K562 (cell line): ENCODE measurements around the gene NDST3. TPM values are rescaled to one million over a fixed set of nuclear protein-coding genes. Genes with fewer than 3 reads are reported as not detected.

ENCODE experiments used
- ATAC-seq: fragments of 200-7000 bp; cut with Tn5 transposase; 3 replicates; pipeline ENCODE4 v1.9.1; 2020; ENCODE audit warnings: moderate library complexity
- BruUV-seq: library from RNA; stranded (reverse); fragments of 400-500 nt; replicated peaks from 2 replicates; lab custom pipeline; 2021; lab: Mats Ljungman, UMichigan
- CTCF ChIA-PET: fragments of 300-600 bp; formaldehyde crosslinking; extraction: SDS; loops from one replicate; lab custom pipeline; 2021; ENCODE audit warnings: low intra/inter-chr PET ratio; lab: Yijun Ruan, JAX
- POLR2A ChIA-PET: fragments of 300-600, 350-650 bp; sonication (Branson Sonifier 250); formaldehyde crosslinking; extraction: SDS; loops from one replicate; lab custom pipeline; 2021; ENCODE audit warnings: antibody characterized with exemption, inconsistent platforms; lab: Yijun Ruan, JAX
- DNase-seq, 4 experiments: peaks; one replicate each; pipeline versions ENCODE4 v3.0.0 to v3.0.0-alpha.2; 2011 to 2018; ENCODE audit warnings: low spot score in 3 of 4, mixed read lengths in 3 of 4; ENCODE audit errors: extremely low read depth in 1 of 4
- FAIRE-seq: peaks from 2 replicates; lab custom pipeline; 2011; peaks lifted over from hg19 to GRCh38; lab: Jason Lieb, UNC
- H2AFZ ChIP-seq: 2 replicates; pipeline ENCODE4 v1.6.0; 2011; ENCODE audit warnings: low read depth, low read length, control low read depth, inconsistent platforms
- H3K27ac ChIP-seq: fragments of 200-600 bp; 3 replicates; pipeline ENCODE4 v1.8.0; 2011; ENCODE audit warnings: low read depth, mild to moderate bottlenecking, control low read depth, inconsistent platforms, low read length, moderate library complexity, mixed read lengths; ENCODE audit errors: extremely low read depth
- H3K27me3 ChIP-seq, 2 experiments: fragments of 300-600 bp in 1 of 2; 2 replicates in 1 of 2; 3 replicates in 1 of 2; pipeline versions ENCODE4 v1.6.0 to v1.8.0; 2011; ENCODE audit warnings: inconsistent platforms in 2 of 2, low read length in 2 of 2, mild to moderate bottlenecking in 1 of 2, mixed read lengths in 1 of 2, moderate library complexity in 1 of 2; ENCODE audit not compliant: control insufficient read depth in 2 of 2, insufficient read depth in 2 of 2
- H3K36me3 ChIP-seq: fragments of 300-600 bp; 3 replicates; pipeline ENCODE4 v1.8.0; 2011; ENCODE audit warnings: mild to moderate bottlenecking, low read length, inconsistent platforms; ENCODE audit not compliant: control insufficient read depth, insufficient read depth
- H3K4me1 ChIP-seq, 2 experiments: fragments of 200-600 bp in 1 of 2; replicated peaks in 1 of 2; 2 replicates in 1 of 2; 3 replicates in 1 of 2; pipeline versions ENCODE4 v1.5.1 to v1.8.0; 2011; ENCODE audit warnings: inconsistent platforms in 2 of 2, low read length in 2 of 2, mild to moderate bottlenecking in 1 of 2, mixed read lengths in 1 of 2, moderate library complexity in 1 of 2; ENCODE audit not compliant: control insufficient read depth in 2 of 2, insufficient read depth in 2 of 2
- H3K4me2 ChIP-seq: 2 replicates; pipeline ENCODE4 v1.6.1; 2011; ENCODE audit warnings: low read length, control low read depth, inconsistent platforms, mixed read lengths; ENCODE audit not compliant: insufficient read depth
- H3K4me3 ChIP-seq: fragments of 200-600 bp; sonication (generic), shearing (Covaris generic); 2 replicates; pipeline ENCODE4 v1.5.1; 2016; ENCODE audit warnings: control low read depth, inconsistent platforms
- H3K79me2 ChIP-seq: fragments of 200-600 bp; 3 replicates; pipeline ENCODE4 v1.8.0; 2011; ENCODE audit warnings: low read length, inconsistent platforms; ENCODE audit not compliant: control insufficient read depth, insufficient read depth
- H3K9ac ChIP-seq, 2 experiments: 2 replicates each; pipeline versions ENCODE4 v1.6.0 to v1.6.1; 2011; ENCODE audit warnings: low read depth in 2 of 2, low read length in 2 of 2, control low read depth in 1 of 2, inconsistent platforms in 1 of 2, mild to moderate bottlenecking in 1 of 2, mixed read lengths in 1 of 2; ENCODE audit not compliant: insufficient read depth in 1 of 2
- H3K9me1 ChIP-seq: one replicate; pipeline ENCODE4 v1.6.0; 2011; ENCODE audit warnings: inconsistent platforms, mild to moderate bottlenecking, low read length, moderate library complexity; ENCODE audit not compliant: control insufficient read depth, insufficient read depth
- H3K9me3 ChIP-seq: replicated peaks from 2 replicates; pipeline ENCODE4 v1.5.1; 2011; ENCODE audit warnings: low read depth, low read length, inconsistent platforms; ENCODE audit not compliant: control insufficient read depth, insufficient read depth
- H4K20me1 ChIP-seq: replicated peaks from 2 replicates; pipeline ENCODE4 v1.6.1; 2011; ENCODE audit warnings: low read length, inconsistent platforms, mixed read lengths; ENCODE audit not compliant: control insufficient read depth, insufficient read depth
- CBX5 ChIP-seq: IDR thresholded peaks from 2 replicates; pipeline ENCODE4 v1.6.1; 2014; ENCODE audit warnings: low read depth, borderline replicate concordance
- ERF ChIP-seq: fragments of 450-650 bp; formaldehyde crosslinking; IDR thresholded peaks from 2 replicates; pipeline ENCODE4 v1.4.0; 2020; ENCODE audit warnings: mild to moderate bottlenecking, mixed read lengths
- LCOR ChIP-seq: sonication (generic); formaldehyde crosslinking; IDR thresholded peaks from 2 replicates; pipeline ENCODE4 v1.8.0; 2022; ENCODE audit warnings: mild to moderate bottlenecking, missing genetic modification reagents
- NBN ChIP-seq: fragments of 450-650 bp; IDR thresholded peaks from 2 replicates; pipeline ENCODE4 v1.6.1; 2016; ENCODE audit warnings: low read depth, mild to moderate bottlenecking
- NCOA4 ChIP-seq: fragments of 450-650 bp; IDR thresholded peaks from 2 replicates; pipeline ENCODE4 v1.6.1; 2018; ENCODE audit warnings: mild to moderate bottlenecking; ENCODE audit not compliant: partially characterized antibody
- NFE2L1 ChIP-seq: fragments of 450-650 bp; IDR thresholded peaks from 2 replicates; pipeline ENCODE4 v1.6.1; 2016; ENCODE audit warnings: missing genetic modification characterization, low read depth, mild to moderate bottlenecking, missing compliant biosample characterization, moderate library complexity, borderline replicate concordance
- NFXL1 ChIP-seq: fragments of 450-650 bp; formaldehyde crosslinking; IDR thresholded peaks from 2 replicates; pipeline ENCODE4 v1.4.0; 2021; ENCODE audit warnings: mild to moderate bottlenecking
- NUFIP1 ChIP-seq: fragments of 450-650 bp; IDR thresholded peaks from 2 replicates; pipeline ENCODE4 v1.6.1; 2018; ENCODE audit not compliant: partially characterized antibody
- WGBS: fragments of 100-300 bp; shearing (Covaris generic); methylation state at CpG from one replicate; pipeline ENCODE4 v1.1.6; 2016; ENCODE audit warnings: low coverage, mixed read lengths; ENCODE audit not compliant: insufficient coverage; ENCODE audit errors: missing lambda C conversion rate; 5-methylcytosine and 5-hydroxymethylcytosine counted together
- in situ Hi-C: fragments of 300-500 bp; cut with MboI; formaldehyde crosslinking; loops from 4 replicates; pipeline ENCODE4 v1.15.0; 2018; ENCODE audit warnings: inconsistent platforms, mixed read lengths
- intact Hi-C: fragments of 100-400 bp; cut with micrococcal nuclease; formaldehyde crosslinking; loops from 2 replicates; pipeline ENCODE4 v1.14.2; 2022
- polyA plus RNA-seq, 8 experiments: library from polyadenylated mRNA; depleted of rRNA in 4 of 8; stranded (reverse) in 5 of 8; unstranded in 3 of 8; fragments of >200 nt; fragmentation: Nextera tagmentation in 2 of 8; fragmentation: Illumina TruSeq in 1 of 8; extraction: Ambion mirVana in 2 of 8; extraction: Trizol in 1 of 8; gene quantifications; 2 replicates each; pipeline versions ENCODE4 v1.2.1 to v1.2.3, GENCODE V29; 2011 to 2014; ENCODE audit warnings: inconsistent platforms in 1 of 8, missing spikeins in 1 of 8
- total RNA-seq, 7 experiments: library from RNA; depleted of rRNA in 6 of 7; stranded (reverse); fragments of >200 nt in 6 of 7; fragmentation: Illumina TruSeq in 2 of 7; extraction: Trizol in 2 of 7; gene quantifications; 2 replicates each; pipeline versions ENCODE4 v1.2.1 to v1.2.3, GENCODE V29; 2011 to 2021; ENCODE audit warnings: low replicate concordance in 1 of 7
- TF ChIP-seq, protein P1 (sequence below): sonication (generic); formaldehyde crosslinking; IDR thresholded peaks from 2 replicates; pipeline ENCODE4 v1.8.0; 2023; ENCODE audit warnings: missing genetic modification reagents, mild to moderate bottlenecking, borderline replicate concordance
- TF ChIP-seq, protein P2 (sequence below): fragments of 200-400 bp; formaldehyde crosslinking; IDR thresholded peaks from 2 replicates; pipeline ENCODE4 v1.6.1; 2017; ENCODE audit warnings: mild to moderate bottlenecking, low read depth, low read length, moderate library complexity

NDST3 gene
- total and polyA plus RNA-seq, 9 of the 15 experiments (the other 6 are each of a cell fraction or from before 2014, with no cell fraction given): not detected

DNA sequence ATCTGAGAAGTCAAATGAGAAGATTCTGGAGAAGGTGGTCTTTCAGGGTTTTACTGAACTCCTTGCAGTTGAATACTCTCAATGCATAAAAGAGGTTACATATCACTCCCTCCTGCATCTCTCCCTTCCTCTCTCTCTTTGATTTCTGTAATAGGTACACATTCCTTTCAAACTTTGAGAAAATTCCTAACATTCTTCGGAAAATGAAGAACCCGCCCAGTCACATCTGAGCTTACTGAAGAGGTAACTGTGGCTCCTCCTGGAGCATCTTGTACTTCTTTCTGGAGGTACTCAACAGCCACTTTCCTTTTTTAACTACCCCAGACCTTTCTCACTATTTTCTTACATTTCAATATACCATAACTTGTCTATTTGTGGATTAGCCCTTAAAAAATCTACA lies 24.7 kb downstream of the NDST3 start:
- intact Hi-C loops: no loop called here
- Histone ChIP-seq H3K36me3 (no peaks in the 10 kb centered on the region), H2AFZ (no peak overlapping the region), H3K9me1 (no peaks in the 10 kb centered on the region), H3K79me2 (no peaks in the 10 kb centered on the region), H3K9me3 (no peaks in the 10 kb centered on the region), H3K4me3 (no peak overlapping the region), H3K4me1 (no peaks in the 10 kb centered on the region)
- FAIRE-seq (no peak), ATAC-seq (no peak)
- ChIA-PET CTCF (no interaction called here), POLR2A (no interaction called here)
- in situ Hi-C loops: no loop called here
- TF ChIP-seq NUFIP1: no peak
- TF ChIP-seq, protein P1, sequence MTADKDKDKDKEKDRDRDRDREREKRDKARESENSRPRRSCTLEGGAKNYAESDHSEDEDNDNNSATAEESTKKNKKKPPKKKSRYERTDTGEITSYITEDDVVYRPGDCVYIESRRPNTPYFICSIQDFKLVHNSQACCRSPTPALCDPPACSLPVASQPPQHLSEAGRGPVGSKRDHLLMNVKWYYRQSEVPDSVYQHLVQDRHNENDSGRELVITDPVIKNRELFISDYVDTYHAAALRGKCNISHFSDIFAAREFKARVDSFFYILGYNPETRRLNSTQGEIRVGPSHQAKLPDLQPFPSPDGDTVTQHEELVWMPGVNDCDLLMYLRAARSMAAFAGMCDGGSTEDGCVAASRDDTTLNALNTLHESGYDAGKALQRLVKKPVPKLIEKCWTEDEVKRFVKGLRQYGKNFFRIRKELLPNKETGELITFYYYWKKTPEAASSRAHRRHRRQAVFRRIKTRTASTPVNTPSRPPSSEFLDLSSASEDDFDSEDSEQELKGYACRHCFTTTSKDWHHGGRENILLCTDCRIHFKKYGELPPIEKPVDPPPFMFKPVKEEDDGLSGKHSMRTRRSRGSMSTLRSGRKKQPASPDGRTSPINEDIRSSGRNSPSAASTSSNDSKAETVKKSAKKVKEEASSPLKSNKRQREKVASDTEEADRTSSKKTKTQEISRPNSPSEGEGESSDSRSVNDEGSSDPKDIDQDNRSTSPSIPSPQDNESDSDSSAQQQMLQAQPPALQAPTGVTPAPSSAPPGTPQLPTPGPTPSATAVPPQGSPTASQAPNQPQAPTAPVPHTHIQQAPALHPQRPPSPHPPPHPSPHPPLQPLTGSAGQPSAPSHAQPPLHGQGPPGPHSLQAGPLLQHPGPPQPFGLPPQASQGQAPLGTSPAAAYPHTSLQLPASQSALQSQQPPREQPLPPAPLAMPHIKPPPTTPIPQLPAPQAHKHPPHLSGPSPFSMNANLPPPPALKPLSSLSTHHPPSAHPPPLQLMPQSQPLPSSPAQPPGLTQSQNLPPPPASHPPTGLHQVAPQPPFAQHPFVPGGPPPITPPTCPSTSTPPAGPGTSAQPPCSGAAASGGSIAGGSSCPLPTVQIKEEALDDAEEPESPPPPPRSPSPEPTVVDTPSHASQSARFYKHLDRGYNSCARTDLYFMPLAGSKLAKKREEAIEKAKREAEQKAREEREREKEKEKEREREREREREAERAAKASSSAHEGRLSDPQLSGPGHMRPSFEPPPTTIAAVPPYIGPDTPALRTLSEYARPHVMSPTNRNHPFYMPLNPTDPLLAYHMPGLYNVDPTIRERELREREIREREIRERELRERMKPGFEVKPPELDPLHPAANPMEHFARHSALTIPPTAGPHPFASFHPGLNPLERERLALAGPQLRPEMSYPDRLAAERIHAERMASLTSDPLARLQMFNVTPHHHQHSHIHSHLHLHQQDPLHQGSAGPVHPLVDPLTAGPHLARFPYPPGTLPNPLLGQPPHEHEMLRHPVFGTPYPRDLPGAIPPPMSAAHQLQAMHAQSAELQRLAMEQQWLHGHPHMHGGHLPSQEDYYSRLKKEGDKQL (CRISPR knock-in tag): no peak
- TF ChIP-seq NBN: no peak
- TF ChIP-seq, protein P2, sequence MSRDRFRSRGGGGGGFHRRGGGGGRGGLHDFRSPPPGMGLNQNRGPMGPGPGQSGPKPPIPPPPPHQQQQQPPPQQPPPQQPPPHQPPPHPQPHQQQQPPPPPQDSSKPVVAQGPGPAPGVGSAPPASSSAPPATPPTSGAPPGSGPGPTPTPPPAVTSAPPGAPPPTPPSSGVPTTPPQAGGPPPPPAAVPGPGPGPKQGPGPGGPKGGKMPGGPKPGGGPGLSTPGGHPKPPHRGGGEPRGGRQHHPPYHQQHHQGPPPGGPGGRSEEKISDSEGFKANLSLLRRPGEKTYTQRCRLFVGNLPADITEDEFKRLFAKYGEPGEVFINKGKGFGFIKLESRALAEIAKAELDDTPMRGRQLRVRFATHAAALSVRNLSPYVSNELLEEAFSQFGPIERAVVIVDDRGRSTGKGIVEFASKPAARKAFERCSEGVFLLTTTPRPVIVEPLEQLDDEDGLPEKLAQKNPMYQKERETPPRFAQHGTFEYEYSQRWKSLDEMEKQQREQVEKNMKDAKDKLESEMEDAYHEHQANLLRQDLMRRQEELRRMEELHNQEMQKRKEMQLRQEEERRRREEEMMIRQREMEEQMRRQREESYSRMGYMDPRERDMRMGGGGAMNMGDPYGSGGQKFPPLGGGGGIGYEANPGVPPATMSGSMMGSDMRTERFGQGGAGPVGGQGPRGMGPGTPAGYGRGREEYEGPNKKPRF: no peak
- TF ChIP-seq LCOR (CRISPR knock-in tag): no peak
- TF ChIP-seq CBX5: no peak
- TF ChIP-seq NFXL1 (CRISPR knock-in tag): no peak
- no peak for TF ChIP-seq NFE2L1 (tag)
- TF ChIP-seq ERF (CRISPR knock-in tag): no peak
- no peak for TF ChIP-seq NCOA4
- TF ChIP-seq, all 486 proteins: peak for 0
- H3K4me2 ChIP-seq: no peak overlapping the region
- no peaks in the 10 kb centered on the region for H4K20me1 ChIP-seq
- no peak overlapping the region for H3K27ac ChIP-seq
- no peaks in the 10 kb centered on the region for H3K27me3 ChIP-seq
- BruUV-seq: no TSS peak
- no peak for DNase-seq
- WGBS: 0% methylated on average over 2 of the region's 2 CpGs
- H3K9ac ChIP-seq: no peak overlapping the region
